ENCODE results near the gene KCNK2.

Gene KCNK2

DNA sequence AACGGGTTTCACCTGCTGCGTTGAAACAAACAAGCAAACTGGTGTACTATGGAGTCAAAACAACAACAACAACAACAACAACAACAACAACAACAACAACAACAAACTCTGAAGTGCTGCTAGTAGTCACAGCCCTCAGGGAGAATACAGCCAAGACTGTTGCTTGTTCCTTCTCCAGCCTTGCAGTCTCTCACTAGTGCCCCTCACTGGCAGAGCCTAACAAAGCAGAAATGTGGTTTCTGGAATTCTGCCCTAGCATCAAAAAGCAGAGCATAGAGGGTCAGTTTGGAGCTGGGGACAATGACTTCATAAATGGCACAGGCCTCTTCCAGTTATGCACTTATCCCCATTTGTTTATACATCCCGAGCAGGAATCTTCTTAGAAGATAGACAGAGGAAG is 187.4 kb downstream of the KCNK2 start:
- Mint-ChIP-seq H3K36me3 (ENCODE audit: low read depth) (no peaks in the 10 kb centered on the region), H3K4me3 (no peak overlapping the region), H3K4me1 (no peaks in the 10 kb centered on the region), H3K27ac (no peak overlapping the region), H3K27me3 (ENCODE audit: low read depth, poor library complexity) (peaks cover 10% of the 10 kb centered on the region), H3K9me3 (no peaks in the 10 kb centered on the region)
- no peak for DNase-seq
- TF ChIP-seq, protein P1, sequence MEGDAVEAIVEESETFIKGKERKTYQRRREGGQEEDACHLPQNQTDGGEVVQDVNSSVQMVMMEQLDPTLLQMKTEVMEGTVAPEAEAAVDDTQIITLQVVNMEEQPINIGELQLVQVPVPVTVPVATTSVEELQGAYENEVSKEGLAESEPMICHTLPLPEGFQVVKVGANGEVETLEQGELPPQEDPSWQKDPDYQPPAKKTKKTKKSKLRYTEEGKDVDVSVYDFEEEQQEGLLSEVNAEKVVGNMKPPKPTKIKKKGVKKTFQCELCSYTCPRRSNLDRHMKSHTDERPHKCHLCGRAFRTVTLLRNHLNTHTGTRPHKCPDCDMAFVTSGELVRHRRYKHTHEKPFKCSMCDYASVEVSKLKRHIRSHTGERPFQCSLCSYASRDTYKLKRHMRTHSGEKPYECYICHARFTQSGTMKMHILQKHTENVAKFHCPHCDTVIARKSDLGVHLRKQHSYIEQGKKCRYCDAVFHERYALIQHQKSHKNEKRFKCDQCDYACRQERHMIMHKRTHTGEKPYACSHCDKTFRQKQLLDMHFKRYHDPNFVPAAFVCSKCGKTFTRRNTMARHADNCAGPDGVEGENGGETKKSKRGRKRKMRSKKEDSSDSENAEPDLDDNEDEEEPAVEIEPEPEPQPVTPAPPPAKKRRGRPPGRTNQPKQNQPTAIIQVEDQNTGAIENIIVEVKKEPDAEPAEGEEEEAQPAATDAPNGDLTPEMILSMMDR (IDR thresholded peaks at IDR 0.05), result no peak

DNA sequence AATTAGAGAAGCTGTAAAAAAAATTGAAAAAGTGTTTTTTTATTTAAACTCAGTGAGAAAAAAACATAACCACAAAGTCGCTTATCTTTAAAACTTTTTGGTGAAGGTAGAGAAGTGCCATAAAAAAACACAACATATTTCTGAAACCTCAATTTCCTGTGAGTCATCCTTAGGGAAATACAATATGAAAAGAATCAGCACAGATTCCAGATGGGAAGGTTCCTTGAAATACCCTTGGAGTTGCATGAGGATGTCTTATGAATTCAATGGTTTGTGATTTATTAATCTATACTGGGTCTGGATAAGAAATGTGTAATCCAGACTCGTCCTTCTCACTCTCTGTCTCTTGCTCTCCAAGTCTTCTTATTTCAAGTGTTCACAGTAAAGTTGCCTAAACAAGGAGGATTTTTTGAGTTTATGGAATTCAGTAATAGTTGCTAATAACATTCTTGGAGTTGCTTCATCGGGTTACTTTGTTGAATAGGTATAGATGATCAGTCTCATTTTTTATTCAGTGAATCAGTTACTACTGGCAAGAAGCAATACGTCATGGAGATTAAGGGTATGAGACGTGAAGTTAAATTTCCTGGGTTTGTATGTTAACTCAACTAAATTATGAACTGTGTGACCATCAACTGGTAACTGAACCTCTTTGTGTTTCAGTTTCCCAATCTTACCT is 191.4 kb downstream of the KCNK2 start:
- H3K4me3 Mint-ChIP-seq, result no peak overlapping the region
- no peak for DNase-seq
- TF ChIP-seq, protein P1 (IDR thresholded peaks at IDR 0.05), result no peak
- H3K27me3 Mint-ChIP-seq (ENCODE audit: low read depth, poor library complexity), result peaks cover 5% of the 10 kb centered on the region
- H3K9me3 Mint-ChIP-seq, result no peaks in the 10 kb centered on the region
- no peak overlapping the region for H3K27ac Mint-ChIP-seq
- no peaks in the 10 kb centered on the region for H3K4me1 Mint-ChIP-seq
- H3K36me3 Mint-ChIP-seq (ENCODE audit: low read depth), result no peaks in the 10 kb centered on the region

DNA sequence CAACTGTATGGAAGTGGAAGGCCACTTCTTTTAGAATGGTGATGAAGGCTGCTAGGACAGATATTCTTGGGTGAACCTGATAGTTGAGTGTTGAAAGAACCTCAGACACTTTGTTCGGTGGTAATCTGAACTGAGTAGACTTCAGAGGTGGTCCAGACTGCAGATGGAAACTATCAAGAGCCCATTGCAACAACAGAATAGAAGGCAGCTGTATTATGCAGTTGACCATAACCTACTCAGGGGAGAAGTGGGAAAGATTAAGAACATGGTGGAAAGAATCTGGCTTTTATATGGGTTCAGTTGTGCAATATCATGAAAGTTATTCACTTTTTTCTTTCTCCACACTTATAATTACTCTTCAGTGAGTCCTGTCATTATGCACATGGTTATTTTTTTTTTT is 194.0 kb downstream of the KCNK2 start:
- H3K27ac Mint-ChIP-seq, result no peak overlapping the region
- H3K4me3 Mint-ChIP-seq, result no peak overlapping the region
- DNase-seq, result no peak
- H3K9me3 Mint-ChIP-seq, result no peaks in the 10 kb centered on the region
- H3K36me3 Mint-ChIP-seq (ENCODE audit: low read depth), result no peaks in the 10 kb centered on the region
- TF ChIP-seq, protein P1 (IDR thresholded peaks at IDR 0.05), result no peak
- no peaks in the 10 kb centered on the region for H3K27me3 Mint-ChIP-seq (ENCODE audit: low read depth, poor library complexity)
- no peaks in the 10 kb centered on the region for H3K4me1 Mint-ChIP-seq

DNA sequence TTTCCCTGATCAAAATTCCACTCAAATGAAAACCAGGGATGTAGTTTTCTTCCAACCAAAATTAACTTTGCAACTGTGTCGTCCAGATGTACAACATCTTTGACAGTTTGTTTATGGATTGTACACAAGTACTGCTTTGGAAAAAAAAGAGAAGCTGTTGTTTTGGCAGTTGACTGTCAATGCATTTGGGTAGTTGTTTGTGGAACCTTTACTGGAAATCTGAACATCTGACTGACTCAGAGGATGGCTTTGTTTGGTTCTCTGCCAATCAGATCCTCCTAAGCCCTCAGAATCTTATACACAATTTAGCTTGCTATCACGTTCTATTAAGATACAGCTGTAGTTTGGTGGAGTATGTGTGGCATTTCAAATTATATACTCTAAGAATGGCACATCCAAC is 195.0 kb downstream of the KCNK2 start:
- Mint-ChIP-seq H3K27me3 (ENCODE audit: low read depth, poor library complexity) (no peaks in the 10 kb centered on the region), H3K27ac (no peak overlapping the region)
- TF ChIP-seq, protein P1 (IDR thresholded peaks at IDR 0.05), result no peak

DNA sequence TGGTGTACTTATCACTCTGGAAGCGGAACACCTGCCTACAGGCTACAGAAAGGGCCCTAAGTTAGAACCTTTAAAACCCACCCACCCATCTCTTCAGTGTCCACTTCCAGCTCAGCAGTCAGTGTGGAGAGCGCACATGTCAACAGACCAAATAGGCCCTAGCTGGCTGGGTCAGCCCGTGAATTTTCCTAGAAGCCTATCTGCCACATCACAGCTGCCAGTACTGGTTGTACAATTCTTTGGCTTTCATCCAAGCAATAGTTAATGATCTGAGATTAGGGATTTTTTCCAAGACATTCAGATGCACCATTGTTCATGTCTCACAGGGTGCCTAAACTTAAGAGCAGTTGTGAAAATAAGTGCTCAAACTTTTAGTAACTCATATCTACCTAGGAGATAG is 197.1 kb downstream of the KCNK2 start:
- H3K27me3 Mint-ChIP-seq (ENCODE audit: low read depth, poor library complexity), result no peaks in the 10 kb centered on the region
- no peaks in the 10 kb centered on the region for H3K36me3 Mint-ChIP-seq (ENCODE audit: low read depth)
- no peak overlapping the region for H3K27ac Mint-ChIP-seq
- H3K4me3 Mint-ChIP-seq, result no peak overlapping the region
- no peaks in the 10 kb centered on the region for H3K4me1 Mint-ChIP-seq
- no peaks in the 10 kb centered on the region for H3K9me3 Mint-ChIP-seq
- no peak for DNase-seq
- TF ChIP-seq, protein P1 (IDR thresholded peaks at IDR 0.05), result no peak

More for the DNA sequence above, 195.0 kb downstream of the KCNK2 start:
- H3K36me3 Mint-ChIP-seq (ENCODE audit: low read depth), result no peaks in the 10 kb centered on the region
- H3K4me1 Mint-ChIP-seq, result no peaks in the 10 kb centered on the region
- no peaks in the 10 kb centered on the region for H3K9me3 Mint-ChIP-seq
- no peak overlapping the region for H3K4me3 Mint-ChIP-seq
- DNase-seq, result no peak

DNA sequence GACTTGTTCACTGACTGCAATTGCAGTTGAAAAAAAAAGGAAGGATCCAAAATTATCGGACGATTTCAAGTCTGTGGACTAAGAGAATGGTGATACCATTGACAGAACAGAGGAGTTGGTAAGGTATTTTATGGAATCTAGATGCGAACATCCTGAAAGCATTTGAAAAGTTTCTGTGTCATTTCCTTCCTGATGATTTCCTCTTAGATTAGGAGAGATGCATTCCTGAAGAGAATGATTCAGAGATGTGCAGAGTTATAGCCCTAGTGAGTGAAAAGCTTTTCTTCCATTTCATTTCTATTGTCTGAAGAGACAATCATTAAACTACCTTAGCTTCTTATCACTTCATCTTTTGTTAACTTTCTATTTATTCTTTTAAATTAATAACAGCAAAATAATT is 200.0 kb downstream of the KCNK2 start:
- DNase-seq, result no peak
- H3K27ac Mint-ChIP-seq, result no peak overlapping the region
- TF ChIP-seq, protein P1 (IDR thresholded peaks at IDR 0.05), result no peak
- no peaks in the 10 kb centered on the region for H3K36me3 Mint-ChIP-seq (ENCODE audit: low read depth)
- H3K27me3 Mint-ChIP-seq (ENCODE audit: low read depth, poor library complexity), result no peaks in the 10 kb centered on the region
- H3K4me1 Mint-ChIP-seq, result no peaks in the 10 kb centered on the region
- no peak overlapping the region for H3K4me3 Mint-ChIP-seq
- no peaks in the 10 kb centered on the region for H3K9me3 Mint-ChIP-seq

Data from nephron progenitor cell (in vitro differentiated cells).